ENCODE data around the gene TP73.

DNA sequence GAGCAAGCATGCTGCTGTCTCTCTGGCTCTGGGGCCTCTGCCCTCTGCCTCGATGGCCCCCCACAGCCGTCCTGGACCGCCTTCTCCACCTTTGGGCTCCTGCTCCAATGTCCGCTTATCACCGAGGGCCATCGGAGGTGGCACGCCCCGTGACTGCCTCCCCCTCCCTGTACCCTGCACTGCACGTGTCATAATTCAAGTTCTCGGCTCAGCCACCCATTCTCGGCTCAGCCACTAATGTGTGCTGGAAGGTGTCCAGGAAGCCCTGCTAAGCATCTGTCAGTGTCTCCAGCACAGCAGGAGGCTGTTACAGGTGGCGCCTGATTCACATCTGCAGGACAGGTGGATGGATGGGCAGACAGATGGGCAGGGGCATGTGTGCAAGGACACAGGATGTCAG lies 45.5 kb downstream of the TP73 start:
- TF ChIP-seq ZFP30 (CRISPR knock-in tag; IDR thresholded peaks at IDR 0.05) (no peak), RARB (CRISPR knock-in tag; IDR thresholded peaks at IDR 0.05) (no peak), GLIS3 (CRISPR knock-in tag; IDR thresholded peaks at IDR 0.05) (no peak), PATZ1 (CRISPR knock-in tag; IDR thresholded peaks at IDR 0.05; ENCODE audit: borderline replicate concordance) (no peak), CREB5 (CRISPR knock-in tag; IDR thresholded peaks at IDR 0.05; ENCODE audit: low read depth) (no peak), ZFP3 (CRISPR knock-in tag; IDR thresholded peaks at IDR 0.05) (no peak), POU6F1 (CRISPR knock-in tag; IDR thresholded peaks at IDR 0.05; ENCODE audit: borderline replicate concordance, low read depth) (no peak), ARNTL (CRISPR knock-in tag; IDR thresholded peaks at IDR 0.05; ENCODE audit: borderline replicate concordance, low read depth) (no peak), ZNF8 (CRISPR knock-in tag; IDR thresholded peaks at IDR 0.05) (no peak), SNAI2 (CRISPR knock-in tag; IDR thresholded peaks at IDR 0.05) (no peak), OSR1 (CRISPR knock-in tag; IDR thresholded peaks at IDR 0.05) (no peak), PPARA (CRISPR knock-in tag; IDR thresholded peaks at IDR 0.05; ENCODE audit: borderline replicate concordance) (no peak)
- TF ChIP-seq, protein P1, sequence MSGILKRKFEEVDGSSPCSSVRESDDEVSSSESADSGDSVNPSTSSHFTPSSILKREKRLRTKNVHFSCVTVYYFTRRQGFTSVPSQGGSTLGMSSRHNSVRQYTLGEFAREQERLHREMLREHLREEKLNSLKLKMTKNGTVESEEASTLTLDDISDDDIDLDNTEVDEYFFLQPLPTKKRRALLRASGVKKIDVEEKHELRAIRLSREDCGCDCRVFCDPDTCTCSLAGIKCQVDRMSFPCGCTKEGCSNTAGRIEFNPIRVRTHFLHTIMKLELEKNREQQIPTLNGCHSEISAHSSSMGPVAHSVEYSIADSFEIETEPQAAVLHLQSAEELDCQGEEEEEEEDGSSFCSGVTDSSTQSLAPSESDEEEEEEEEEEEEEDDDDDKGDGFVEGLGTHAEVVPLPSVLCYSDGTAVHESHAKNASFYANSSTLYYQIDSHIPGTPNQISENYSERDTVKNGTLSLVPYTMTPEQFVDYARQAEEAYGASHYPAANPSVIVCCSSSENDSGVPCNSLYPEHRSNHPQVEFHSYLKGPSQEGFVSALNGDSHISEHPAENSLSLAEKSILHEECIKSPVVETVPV (CRISPR knock-in tag; IDR thresholded peaks at IDR 0.05), result no peak

Data from SK-N-SH treated with all-trans-retinoic acid at 6 μM for 48 hours (cell line).